B cell (primary cell): Measurements from ENCODE around the gene C10orf105. TPM values are rescaled to one million over a fixed set of nuclear protein-coding genes. Genes with fewer than 3 reads are reported as not detected.

Source experiments
- ATAC-seq: fragments of 200-7000 bp; cut with Tn5 transposase; one replicate; pipeline ENCODE4 v1.10.0; 2021; ENCODE audit warnings: low read depth, mild to moderate bottlenecking, moderate number of reproducible peaks, moderate library complexity
- CTCF ChIA-PET: fragments of 350-600 bp; sonication (Branson Sonifier 250); formaldehyde crosslinking; loops from one replicate; lab custom pipeline; 2021; ENCODE audit warnings: antibody characterized with exemption, inconsistent platforms; lab: Charles Lee
- POLR2A ChIA-PET: fragments of 350-600 bp; sonication (Branson Sonifier 250); formaldehyde crosslinking; loops from one replicate; lab custom pipeline; 2021; ENCODE audit warnings: antibody characterized with exemption; lab: Charles Lee
- DNase-seq: peaks from one replicate; pipeline ENCODE4 v3.0.0; 2013
- H2AFZ ChIP-seq: 2 replicates; pipeline ENCODE4 v1.6.1; 2012; ENCODE audit warnings: mild to moderate bottlenecking, low read depth, low read length; ENCODE audit not compliant: insufficient read depth, poor library complexity, severe bottlenecking
- H3K27ac ChIP-seq, 2 donors: 1 replicate in 1 of 2; 2 replicates in 1 of 2; pipeline ENCODE4 v1.5.1; 2012 to 2013; ENCODE audit warnings: low read length in 2 of 2, mild to moderate bottlenecking in 2 of 2, moderate library complexity in 1 of 2
- H3K27me3 ChIP-seq, 4 experiments: fragments of 200-600 bp in 1 of 4; sonication (generic) in 1 of 4; replicated peaks in 1 of 4; 1 replicate in 2 of 4; 2 replicates in 2 of 4; pipeline versions ENCODE4 v1.6.1 to v1.7.0; 2013 to 2016; ENCODE audit warnings: low read length in 3 of 4, mild to moderate bottlenecking in 2 of 4, mixed read lengths in 1 of 4, moderate library complexity in 1 of 4; ENCODE audit not compliant: insufficient read depth in 4 of 4, control insufficient read depth in 3 of 4; ENCODE audit errors: control extremely low read depth in 1 of 4
- H3K36me3 ChIP-seq, 2 experiments: replicated peaks in 1 of 2; 1 replicate in 1 of 2; 2 replicates in 1 of 2; pipeline versions ENCODE4 v1.6.1 to v1.7.1; 2013; ENCODE audit warnings: low read length in 1 of 2; ENCODE audit not compliant: insufficient read depth in 2 of 2, control insufficient read depth in 1 of 2; ENCODE audit errors: control extremely low read depth in 1 of 2, extremely low read depth in 1 of 2
- H3K4me1 ChIP-seq, 2 donors: fragments of 200-600 bp in 1 of 2; sonication (generic) in 1 of 2; 1 replicate in 1 of 2; 2 replicates in 1 of 2; pipeline versions ENCODE4 v1.5.1 to v1.6.1; 2013 to 2017; ENCODE audit warnings: low read length in 2 of 2; ENCODE audit not compliant: control insufficient read depth in 2 of 2, insufficient read depth in 2 of 2
- H3K4me2 ChIP-seq: replicated peaks from 2 replicates; pipeline ENCODE3; 2012; ENCODE audit warnings: mild to moderate bottlenecking, low read depth, low read length; ENCODE audit not compliant: poor library complexity, severe bottlenecking
- H3K4me3 ChIP-seq, 5 experiments: fragments of 200-600 bp in 1 of 5; sonication (generic) in 1 of 5; 1 replicate in 3 of 5; 2 replicates in 2 of 5; pipeline versions ENCODE4 v1.5.1 to v1.7.0; 2011 to 2016; ENCODE audit warnings: low read length in 4 of 5, mild to moderate bottlenecking in 4 of 5, low read depth in 2 of 5, control low read depth in 1 of 5, moderate library complexity in 1 of 5; ENCODE audit not compliant: insufficient read depth in 1 of 5; ENCODE audit errors: control extremely low read depth in 1 of 5, extremely low read depth in 1 of 5
- H3K79me2 ChIP-seq: fragments of 200-600 bp; sonication (generic); one replicate; pipeline ENCODE4 v1.6.0; 2016; ENCODE audit warnings: low read length; ENCODE audit not compliant: control insufficient read depth, insufficient read depth
- H3K9ac ChIP-seq: fragments of 200-600 bp; sonication (generic); 2 replicates; pipeline ENCODE4 v1.6.1; 2017; ENCODE audit warnings: mild to moderate bottlenecking, low read length, moderate library complexity
- H3K9me3 ChIP-seq, 3 donors: one replicate each; pipeline versions ENCODE4 v1.6.1 to v1.7.1; 2013; ENCODE audit warnings: low read length in 2 of 3; ENCODE audit not compliant: control insufficient read depth in 2 of 3, insufficient read depth in 1 of 3; ENCODE audit errors: control extremely low read depth in 1 of 3
- H4K20me1 ChIP-seq: 2 replicates; pipeline ENCODE4 v1.6.0; 2012; ENCODE audit warnings: mild to moderate bottlenecking, low read length; ENCODE audit not compliant: insufficient read depth, control insufficient read depth, poor library complexity, severe bottlenecking
- H3K27ac Mint-ChIP-seq: one replicate; pipeline ENCODE4 v1.8.0; 2021; ENCODE audit warnings: mixed read lengths
- H3K27me3 Mint-ChIP-seq: one replicate; pipeline ENCODE4 v1.8.0; 2021; ENCODE audit warnings: mixed read lengths
- H3K4me1 Mint-ChIP-seq: one replicate; pipeline ENCODE4 v1.8.0; 2021; ENCODE audit warnings: mixed read lengths
- H3K4me3 Mint-ChIP-seq: one replicate; pipeline ENCODE4 v1.8.0; 2021; ENCODE audit warnings: mixed read lengths
- H3K9me3 Mint-ChIP-seq: one replicate; pipeline ENCODE4 v1.8.0; 2022; ENCODE audit warnings: mixed read lengths; ENCODE audit not compliant: insufficient read depth
- EZH2 ChIP-seq: IDR thresholded peaks from 2 replicates; pipeline ENCODE4 v1.6.1; 2012; ENCODE audit warnings: borderline replicate concordance, low read depth, mild to moderate bottlenecking, moderate library complexity, low read length; ENCODE audit not compliant: insufficient read depth, poor library complexity, severe bottlenecking
- WGBS: methylation state at CpG from one replicate; pipeline ENCODE4 v1.1.5; 2013; ENCODE audit warnings: missing lambda C conversion rate; ENCODE audit not compliant: insufficient coverage; 5-methylcytosine and 5-hydroxymethylcytosine counted together
- intact Hi-C: fragments of 100-400 bp; cut with micrococcal nuclease; formaldehyde crosslinking; loops from one replicate; pipeline ENCODE4 v1.10.0; 2022
- polyA plus RNA-seq: library from polyadenylated mRNA; depleted of rRNA; stranded (reverse); fragments of >200 nt; gene quantifications from 2 replicates; pipeline ENCODE4 v1.2.3, GENCODE V29; 2012
- total RNA-seq, 2 donors: library from RNA; stranded (reverse); fragments of 120-200 nt in 1 of 2; gene quantifications; 1 replicate in 1 of 2; 2 replicates in 1 of 2; pipeline versions ENCODE4 v1.2.3 to v1.2.4, GENCODE V29; 2013 to 2022
- TF ChIP-seq, protein P1 (sequence below): fragments of 200-600 bp; IDR thresholded peaks from one replicate; pipeline ENCODE4 v1.8.0; 2022; ENCODE audit warnings: antibody characterized with exemption, mild to moderate bottlenecking

The C10orf105 gene
- total and polyA plus RNA-seq, 2 donors (not counting 1 experiment from before 2014, with no cell fraction given), result 0.03 TPM; not detected in 1

GRCh38 chr10:71755179-71755879, 35.8 kb upstream of the C10orf105 start:
- TF ChIP-seq, protein P1, sequence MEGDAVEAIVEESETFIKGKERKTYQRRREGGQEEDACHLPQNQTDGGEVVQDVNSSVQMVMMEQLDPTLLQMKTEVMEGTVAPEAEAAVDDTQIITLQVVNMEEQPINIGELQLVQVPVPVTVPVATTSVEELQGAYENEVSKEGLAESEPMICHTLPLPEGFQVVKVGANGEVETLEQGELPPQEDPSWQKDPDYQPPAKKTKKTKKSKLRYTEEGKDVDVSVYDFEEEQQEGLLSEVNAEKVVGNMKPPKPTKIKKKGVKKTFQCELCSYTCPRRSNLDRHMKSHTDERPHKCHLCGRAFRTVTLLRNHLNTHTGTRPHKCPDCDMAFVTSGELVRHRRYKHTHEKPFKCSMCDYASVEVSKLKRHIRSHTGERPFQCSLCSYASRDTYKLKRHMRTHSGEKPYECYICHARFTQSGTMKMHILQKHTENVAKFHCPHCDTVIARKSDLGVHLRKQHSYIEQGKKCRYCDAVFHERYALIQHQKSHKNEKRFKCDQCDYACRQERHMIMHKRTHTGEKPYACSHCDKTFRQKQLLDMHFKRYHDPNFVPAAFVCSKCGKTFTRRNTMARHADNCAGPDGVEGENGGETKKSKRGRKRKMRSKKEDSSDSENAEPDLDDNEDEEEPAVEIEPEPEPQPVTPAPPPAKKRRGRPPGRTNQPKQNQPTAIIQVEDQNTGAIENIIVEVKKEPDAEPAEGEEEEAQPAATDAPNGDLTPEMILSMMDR, result no peak
- no peak for TF ChIP-seq EZH2
- Histone ChIP-seq H3K4me2 (no peak overlapping the region), H3K36me3 (peaks cover 0 to 20% of the 10 kb centered on the region in 2 experiments), H3K27me3 (no peaks in the 10 kb centered on the region), H4K20me1 (no peaks in the 10 kb centered on the region), H3K4me3 (no peak overlapping the region), H3K9ac (no peak overlapping the region), H3K79me2 (no peaks in the 10 kb centered on the region), H3K9me3 (no peaks in the 10 kb centered on the region), H3K4me1 (peaks cover 73 to 76% of the 10 kb centered on the region in 2 donors), H3K27ac (peak overlapping the region in 1 of 2 donors; percentile 21), H2AFZ (no peak overlapping the region)
- Mint-ChIP-seq H3K4me1 (peaks cover 65% of the 10 kb centered on the region), H3K27ac (no peak overlapping the region), H3K9me3 (no peaks in the 10 kb centered on the region), H3K4me3 (no peak overlapping the region), H3K27me3 (no peaks in the 10 kb centered on the region)
- CTCF ChIA-PET, result interaction anchor here (0.7 to 2.3 kb wide), 6 partner anchors 12 to 59 kb away, joined by 3 to 6 read pairs (median 4); no protein-coding TSS in a partner anchor
- DNase-seq (no peak), ATAC-seq (no peak)
- intact Hi-C loops, result no loop called here
- POLR2A ChIA-PET, result interaction anchor here (0.7 to 1.7 kb wide), 2 partner anchors 11 to 18 kb away, joined by 3 to 4 read pairs; partner anchors contain the start of gene VSIR
- 90% methylated on average over 10 of the region's 16 CpGs for WGBS

DNA sequence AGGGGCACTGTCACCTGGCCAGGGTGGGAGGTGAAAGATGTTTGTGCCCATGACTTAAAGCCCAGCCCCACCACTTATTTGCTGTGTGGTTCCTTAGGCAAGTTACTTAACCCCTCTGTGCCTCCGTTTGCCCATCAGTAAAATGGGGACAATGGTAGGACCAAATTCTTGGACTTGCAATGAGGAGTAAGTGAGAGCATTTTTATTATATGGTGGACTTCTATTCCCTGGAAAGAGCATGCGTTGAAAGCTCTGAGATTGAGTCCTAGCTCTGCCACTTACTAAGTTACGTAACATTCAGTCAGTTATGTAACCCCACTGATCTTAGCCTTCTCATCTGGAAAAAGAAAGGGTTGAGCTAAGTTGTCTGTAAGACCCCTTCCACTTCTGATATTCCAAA, 35.0 kb upstream of the C10orf105 start:
- Mint-ChIP-seq H3K4me3 (no peak overlapping the region), H3K27me3 (no peaks in the 10 kb centered on the region), H3K4me1 (peaks cover 71% of the 10 kb centered on the region), H3K27ac (peak overlapping the region; percentile 4), H3K9me3 (no peaks in the 10 kb centered on the region)
- no peak overlapping the region for H3K4me3 ChIP-seq
- no peak overlapping the region for H3K9ac ChIP-seq
- DNase-seq, result no peak
- no peak overlapping the region for H2AFZ ChIP-seq
- H4K20me1 ChIP-seq, result no peaks in the 10 kb centered on the region
- POLR2A ChIA-PET, result interaction anchor here (0.7 to 1.7 kb wide), 2 partner anchors 12 to 19 kb away, joined by 3 to 4 read pairs; partner anchors contain the start of gene VSIR
- 92% methylated on average over 2 of the region's 3 CpGs for WGBS
- no peak for TF ChIP-seq EZH2
- TF ChIP-seq, protein P1, result no peak
- peaks cover 81 to 82% of the 10 kb centered on the region in 2 donors for H3K4me1 ChIP-seq
- no peak for ATAC-seq
- no peaks in the 10 kb centered on the region for H3K79me2 ChIP-seq
- H3K9me3 ChIP-seq, result no peaks in the 10 kb centered on the region
- intact Hi-C loops, result no loop called here
- H3K27me3 ChIP-seq, result no peaks in the 10 kb centered on the region
- H3K4me2 ChIP-seq, result peak overlapping the region; percentile 56
- peaks cover 0 to 22% of the 10 kb centered on the region in 2 experiments for H3K36me3 ChIP-seq
- H3K27ac ChIP-seq, result peak overlapping the region; percentile 11 to 35
- CTCF ChIA-PET, result interaction anchor here (0.7 to 1.4 kb wide), 4 partner anchors 15 to 58 kb away, joined by 3 to 4 read pairs (median 4); no protein-coding TSS in a partner anchor
